SK-N-SH (cell line): Measurements from ENCODE around the gene TSPAN32.

Source experiments
- EP300 ChIP-seq, 2 experiments: IDR thresholded peaks; 2 replicates each; pipeline versions ENCODE4 v1.4.0 to v1.6.1; 2012; ENCODE audit warnings: borderline replicate concordance in 1 of 2, low read depth in 1 of 2, low read length in 1 of 2
- GABPA ChIP-seq: IDR thresholded peaks from 2 replicates; pipeline ENCODE4 v1.4.0; 2012; ENCODE audit warnings: low read depth, mild to moderate bottlenecking
- GATA2 ChIP-seq: sonication (generic); formaldehyde crosslinking; IDR thresholded peaks from 2 replicates; pipeline ENCODE4 v1.5.0; 2020; ENCODE audit warnings: mild to moderate bottlenecking, missing genetic modification reagents
- POLR2AphosphoS5 ChIP-seq: IDR thresholded peaks from 2 replicates; pipeline ENCODE4 v1.6.1; 2012; ENCODE audit warnings: low read depth, low read length
- RFX5 ChIP-seq: IDR thresholded peaks from 2 replicates; pipeline ENCODE4 v1.6.1; 2012; ENCODE audit warnings: mild to moderate bottlenecking, improper control_type of control experiment, low read length
- SMC3 ChIP-seq: IDR thresholded peaks from 2 replicates; pipeline ENCODE4 v1.6.1; 2012; ENCODE audit warnings: low read depth, low read length, improper control_type of control experiment
- TAF1 ChIP-seq: IDR thresholded peaks from 2 replicates; pipeline ENCODE4 v1.6.1; 2012; ENCODE audit warnings: low read depth, mild to moderate bottlenecking, low read length, moderate library complexity, borderline replicate concordance
- TF ChIP-seq, protein P1 (sequence below): fragments of 200-600 bp; sonication (generic); IDR thresholded peaks from 2 replicates; pipeline ENCODE4 v1.6.1; 2017; ENCODE audit warnings: antibody characterized with exemption, mild to moderate bottlenecking, moderate library complexity
- TF ChIP-seq, protein P2 (sequence below): IDR thresholded peaks from 2 replicates; pipeline ENCODE4 v1.6.1; 2012; ENCODE audit warnings: mild to moderate bottlenecking, low read depth, low read length, moderate library complexity

DNA sequence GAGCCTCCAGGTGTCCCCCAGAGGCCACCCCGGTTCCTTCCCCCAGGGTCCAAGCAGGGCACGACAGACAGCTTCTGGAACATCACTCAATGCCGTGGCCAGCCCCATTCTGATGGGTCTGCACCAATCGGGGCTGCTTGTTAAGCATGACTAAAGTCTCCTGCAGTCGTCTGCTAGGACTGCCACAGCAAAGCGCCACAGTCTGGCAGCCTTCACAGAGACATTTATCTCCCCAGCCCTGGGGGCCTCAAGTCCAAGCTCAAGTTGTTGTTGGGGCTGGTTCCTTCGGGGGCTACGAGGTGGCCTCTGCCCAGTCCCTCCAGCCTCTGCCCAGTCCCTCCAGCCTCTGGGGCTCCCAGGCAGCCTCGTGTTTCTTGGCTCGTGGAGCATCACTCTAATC, 61.3 kb downstream of the TSPAN32 start:
- TF ChIP-seq, protein P1, sequence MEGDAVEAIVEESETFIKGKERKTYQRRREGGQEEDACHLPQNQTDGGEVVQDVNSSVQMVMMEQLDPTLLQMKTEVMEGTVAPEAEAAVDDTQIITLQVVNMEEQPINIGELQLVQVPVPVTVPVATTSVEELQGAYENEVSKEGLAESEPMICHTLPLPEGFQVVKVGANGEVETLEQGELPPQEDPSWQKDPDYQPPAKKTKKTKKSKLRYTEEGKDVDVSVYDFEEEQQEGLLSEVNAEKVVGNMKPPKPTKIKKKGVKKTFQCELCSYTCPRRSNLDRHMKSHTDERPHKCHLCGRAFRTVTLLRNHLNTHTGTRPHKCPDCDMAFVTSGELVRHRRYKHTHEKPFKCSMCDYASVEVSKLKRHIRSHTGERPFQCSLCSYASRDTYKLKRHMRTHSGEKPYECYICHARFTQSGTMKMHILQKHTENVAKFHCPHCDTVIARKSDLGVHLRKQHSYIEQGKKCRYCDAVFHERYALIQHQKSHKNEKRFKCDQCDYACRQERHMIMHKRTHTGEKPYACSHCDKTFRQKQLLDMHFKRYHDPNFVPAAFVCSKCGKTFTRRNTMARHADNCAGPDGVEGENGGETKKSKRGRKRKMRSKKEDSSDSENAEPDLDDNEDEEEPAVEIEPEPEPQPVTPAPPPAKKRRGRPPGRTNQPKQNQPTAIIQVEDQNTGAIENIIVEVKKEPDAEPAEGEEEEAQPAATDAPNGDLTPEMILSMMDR = no peak
- TF ChIP-seq RFX5 (no peak), GATA2 (CRISPR knock-in tag) (no peak), TAF1 (no peak), POLR2AphosphoS5 (no peak), EP300 (IDR thresholded peaks at IDR 0.05; ENCODE audit: borderline replicate concordance in 1 of 2, low read depth in 1 of 2, low read length in 1 of 2) (no peak), GABPA (no peak), SMC3 (no peak)
- TF ChIP-seq, protein P2, sequence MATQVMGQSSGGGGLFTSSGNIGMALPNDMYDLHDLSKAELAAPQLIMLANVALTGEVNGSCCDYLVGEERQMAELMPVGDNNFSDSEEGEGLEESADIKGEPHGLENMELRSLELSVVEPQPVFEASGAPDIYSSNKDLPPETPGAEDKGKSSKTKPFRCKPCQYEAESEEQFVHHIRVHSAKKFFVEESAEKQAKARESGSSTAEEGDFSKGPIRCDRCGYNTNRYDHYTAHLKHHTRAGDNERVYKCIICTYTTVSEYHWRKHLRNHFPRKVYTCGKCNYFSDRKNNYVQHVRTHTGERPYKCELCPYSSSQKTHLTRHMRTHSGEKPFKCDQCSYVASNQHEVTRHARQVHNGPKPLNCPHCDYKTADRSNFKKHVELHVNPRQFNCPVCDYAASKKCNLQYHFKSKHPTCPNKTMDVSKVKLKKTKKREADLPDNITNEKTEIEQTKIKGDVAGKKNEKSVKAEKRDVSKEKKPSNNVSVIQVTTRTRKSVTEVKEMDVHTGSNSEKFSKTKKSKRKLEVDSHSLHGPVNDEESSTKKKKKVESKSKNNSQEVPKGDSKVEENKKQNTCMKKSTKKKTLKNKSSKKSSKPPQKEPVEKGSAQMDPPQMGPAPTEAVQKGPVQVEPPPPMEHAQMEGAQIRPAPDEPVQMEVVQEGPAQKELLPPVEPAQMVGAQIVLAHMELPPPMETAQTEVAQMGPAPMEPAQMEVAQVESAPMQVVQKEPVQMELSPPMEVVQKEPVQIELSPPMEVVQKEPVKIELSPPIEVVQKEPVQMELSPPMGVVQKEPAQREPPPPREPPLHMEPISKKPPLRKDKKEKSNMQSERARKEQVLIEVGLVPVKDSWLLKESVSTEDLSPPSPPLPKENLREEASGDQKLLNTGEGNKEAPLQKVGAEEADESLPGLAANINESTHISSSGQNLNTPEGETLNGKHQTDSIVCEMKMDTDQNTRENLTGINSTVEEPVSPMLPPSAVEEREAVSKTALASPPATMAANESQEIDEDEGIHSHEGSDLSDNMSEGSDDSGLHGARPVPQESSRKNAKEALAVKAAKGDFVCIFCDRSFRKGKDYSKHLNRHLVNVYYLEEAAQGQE = no peak
